Measurements from ENCODE around the gene RNF213. TPM values are rescaled to one million over a fixed set of nuclear protein-coding genes. Genes with fewer than 3 reads are reported as not detected.

RNF213 gene
- total RNA-seq, 1 donor: 134 TPM

DNA sequence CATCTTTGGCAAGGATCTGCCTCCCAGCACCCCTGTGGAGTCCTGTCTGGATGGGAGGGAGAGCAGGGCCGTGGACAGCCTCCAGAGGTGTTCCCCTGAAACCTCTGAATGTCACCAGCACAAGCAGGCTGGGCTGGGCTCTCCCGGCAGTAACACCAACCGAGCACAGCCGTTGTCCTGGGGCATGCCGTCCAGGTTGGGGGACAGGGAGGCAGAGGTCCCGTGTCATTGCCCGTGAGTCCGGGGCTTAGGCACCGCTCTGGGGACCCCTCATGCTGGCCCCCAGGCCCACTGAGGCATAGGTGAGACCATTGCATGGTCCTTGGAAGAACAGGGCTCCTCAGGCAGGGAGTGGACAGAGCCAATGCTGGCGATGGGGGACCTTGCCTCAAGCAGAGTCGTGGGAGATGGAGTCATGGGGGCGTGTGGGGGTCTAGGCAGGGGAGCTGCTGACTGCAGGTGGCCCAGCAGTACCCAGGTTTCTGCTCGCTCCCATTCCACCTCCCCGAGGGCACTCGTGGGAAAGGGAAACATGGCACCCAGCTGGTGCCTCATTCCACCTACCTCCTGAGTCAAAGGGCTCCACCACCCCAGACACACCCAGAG lies 171.8 kb downstream of the RNF213 start:
- no peak for DNase-seq (ENCODE audit: insufficient read length, low spot score, missing footprints)
- H3K4me1 ChIP-seq (ENCODE audit: insufficient read depth, low read length): no peaks in the 10 kb centered on the region
- no peak overlapping the region for H2AFZ ChIP-seq (ENCODE audit: low read length)
- H3K36me3 ChIP-seq (ENCODE audit: insufficient read depth, low read length): no peaks in the 10 kb centered on the region
- no peak for TF ChIP-seq CTCF (IDR thresholded peaks at IDR 0.05; ENCODE audit: extremely low read depth, low read depth, low read length)
- no peaks in the 10 kb centered on the region for H3K9me3 ChIP-seq (ENCODE audit: low read depth, low read length)
- no peaks in the 10 kb centered on the region for H3K79me2 ChIP-seq (ENCODE audit: insufficient read depth, low read length)
- peaks cover under 1% of the 10 kb centered on the region for H4K20me1 ChIP-seq (ENCODE audit: insufficient read depth, low read length)
- H3K4me2 ChIP-seq (ENCODE audit: insufficient read depth, low read length): no peak overlapping the region
- H3K4me3 ChIP-seq (ENCODE audit: insufficient read depth, low read length): no peak overlapping the region
- H3K27ac ChIP-seq (ENCODE audit: low read depth, low read length): no peak overlapping the region
- no peaks in the 10 kb centered on the region for H3K27me3 ChIP-seq (ENCODE audit: insufficient read depth, low read length)

- no peaks in the 10 kb centered on the region for H3K36me3 ChIP-seq (ENCODE audit: insufficient read depth, low read length)
- H3K27ac ChIP-seq (ENCODE audit: low read depth, low read length): no peak overlapping the region
- no peak for DNase-seq (ENCODE audit: insufficient read length, low spot score, missing footprints)
- no peaks in the 10 kb centered on the region for H3K79me2 ChIP-seq (ENCODE audit: insufficient read depth, low read length)
- no peak overlapping the region for H2AFZ ChIP-seq (ENCODE audit: low read length)
- H4K20me1 ChIP-seq (ENCODE audit: insufficient read depth, low read length): no peaks in the 10 kb centered on the region
- no peaks in the 10 kb centered on the region for H3K4me1 ChIP-seq (ENCODE audit: insufficient read depth, low read length)
- H3K4me2 ChIP-seq (ENCODE audit: insufficient read depth, low read length): no peak overlapping the region
- H3K9me3 ChIP-seq (ENCODE audit: low read depth, low read length): no peaks in the 10 kb centered on the region
- H3K27me3 ChIP-seq (ENCODE audit: insufficient read depth, low read length): no peaks in the 10 kb centered on the region
- TF ChIP-seq CTCF (IDR thresholded peaks at IDR 0.05; ENCODE audit: extremely low read depth, low read depth, low read length): no peak
- H3K4me3 ChIP-seq (ENCODE audit: insufficient read depth, low read length): no peak overlapping the region
Measured at GRCh38 chr17:80432961-80433550, 172.4 kb downstream of the RNF213 start.

- Histone ChIP-seq H3K27me3 (ENCODE audit: insufficient read depth, low read length) (no peaks in the 10 kb centered on the region), H4K20me1 (ENCODE audit: insufficient read depth, low read length) (no peaks in the 10 kb centered on the region), H3K4me3 (ENCODE audit: insufficient read depth, low read length) (no peak overlapping the region), H3K79me2 (ENCODE audit: insufficient read depth, low read length) (no peaks in the 10 kb centered on the region), H3K27ac (ENCODE audit: low read depth, low read length) (no peak overlapping the region), H3K9me3 (ENCODE audit: low read depth, low read length) (no peaks in the 10 kb centered on the region), H3K4me2 (ENCODE audit: insufficient read depth, low read length) (no peak overlapping the region), H3K4me1 (ENCODE audit: insufficient read depth, low read length) (no peaks in the 10 kb centered on the region), H2AFZ (ENCODE audit: low read length) (no peak overlapping the region), H3K36me3 (ENCODE audit: insufficient read depth, low read length) (no peaks in the 10 kb centered on the region)
- TF ChIP-seq CTCF (IDR thresholded peaks at IDR 0.05; ENCODE audit: extremely low read depth, low read depth, low read length): no peak
- DNase-seq (ENCODE audit: insufficient read length, low spot score, missing footprints): no peak
Measured at GRCh38 chr17:80433916-80434666, 173.4 kb downstream of the RNF213 start.

GRCh38 chr17:80437532-80437931 lies 176.9 kb downstream of the RNF213 start:
- peaks cover 5% of the 10 kb centered on the region for H4K20me1 ChIP-seq (ENCODE audit: insufficient read depth, low read length)
- DNase-seq (ENCODE audit: insufficient read length, low spot score, missing footprints): no peak
- no peaks in the 10 kb centered on the region for H3K9me3 ChIP-seq (ENCODE audit: low read depth, low read length)
- no peaks in the 10 kb centered on the region for H3K36me3 ChIP-seq (ENCODE audit: insufficient read depth, low read length)
- H3K27ac ChIP-seq (ENCODE audit: low read depth, low read length): no peak overlapping the region
- H3K4me3 ChIP-seq (ENCODE audit: insufficient read depth, low read length): no peak overlapping the region
- H3K4me1 ChIP-seq (ENCODE audit: insufficient read depth, low read length): no peaks in the 10 kb centered on the region
- H3K27me3 ChIP-seq (ENCODE audit: insufficient read depth, low read length): peaks cover 3% of the 10 kb centered on the region
- H3K4me2 ChIP-seq (ENCODE audit: insufficient read depth, low read length): no peak overlapping the region
- no peak overlapping the region for H2AFZ ChIP-seq (ENCODE audit: low read length)
- TF ChIP-seq CTCF (IDR thresholded peaks at IDR 0.05; ENCODE audit: extremely low read depth, low read depth, low read length): no peak
- no peaks in the 10 kb centered on the region for H3K79me2 ChIP-seq (ENCODE audit: insufficient read depth, low read length)
